22Rv1 (cell line): ENCODE results near the gene IGFBP7.

Source experiments
- H3K27ac ChIP-seq: fragments of 450-650 bp; 2 replicates; pipeline ENCODE4 v1.5.1; 2017
- CTCF ChIP-seq: fragments of 450-650 bp; IDR thresholded peaks from 2 replicates; pipeline ENCODE4 v1.5.1; 2017; ENCODE audit warnings: mild to moderate bottlenecking
- ZFX ChIP-seq: fragments of 450-650 bp; IDR thresholded peaks from 2 replicates; pipeline ENCODE4 v1.6.1; 2017; ENCODE audit warnings: antibody characterized with exemption, borderline replicate concordance

The IGFBP7 gene

GRCh38 chr4:57040510-57040909 is 69.7 kb downstream of the IGFBP7 start:
- no peak overlapping the region for H3K27ac ChIP-seq
- TF ChIP-seq CTCF (no peak), ZFX (no peak)

DNA sequence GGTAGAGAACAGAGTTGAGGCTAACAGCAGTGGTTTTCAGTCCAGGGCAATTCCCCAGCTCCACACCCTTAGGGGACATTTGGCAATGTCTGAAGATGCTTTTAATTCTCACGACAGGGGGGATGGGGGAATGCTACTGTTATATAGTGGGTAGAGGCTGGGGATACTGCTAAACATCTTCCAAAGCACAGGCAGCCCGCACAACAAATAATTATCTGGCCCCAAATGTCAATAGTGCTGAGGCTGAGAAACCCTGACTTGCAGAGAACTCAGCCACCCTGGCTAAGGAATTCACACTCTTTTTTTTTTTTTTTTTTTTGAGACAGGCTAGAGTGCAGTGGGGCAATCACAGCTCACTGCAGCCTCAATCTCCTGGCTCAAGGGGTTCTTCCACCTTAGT is 70.8 kb downstream of the IGFBP7 start:
- TF ChIP-seq ZFX: no peak
- no peak for TF ChIP-seq CTCF
- no peak overlapping the region for H3K27ac ChIP-seq

GRCh38 chr4:57037982-57038604 is 72.1 kb downstream of the IGFBP7 start:
- H3K27ac ChIP-seq: no peak overlapping the region
- TF ChIP-seq CTCF: peak; percentile 98
- no peak for TF ChIP-seq ZFX

GRCh38 chr4:57034520-57034919 is 75.7 kb downstream of the IGFBP7 start:
- TF ChIP-seq CTCF (no peak), ZFX (no peak)
- no peak overlapping the region for H3K27ac ChIP-seq

DNA sequence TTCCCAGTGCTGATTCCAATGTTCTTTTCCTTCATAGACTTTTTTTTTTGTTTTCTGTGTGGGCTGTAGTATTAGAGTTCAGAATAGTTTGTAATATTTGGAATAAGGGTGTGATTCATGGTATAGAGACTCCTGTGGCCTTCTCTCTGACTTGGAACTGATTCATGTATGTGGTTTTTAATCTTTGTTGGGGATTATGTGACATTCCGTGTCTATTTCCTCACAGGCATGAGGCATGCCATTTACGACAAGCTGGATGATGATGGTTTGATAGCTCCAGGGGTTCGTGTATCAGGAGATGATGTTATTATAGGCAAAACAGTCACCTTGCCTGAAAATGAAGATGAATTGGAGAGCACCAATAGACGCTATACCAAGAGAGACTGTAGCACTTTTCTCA is 87.1 kb downstream of the IGFBP7 start:
- no peak for TF ChIP-seq CTCF
- H3K27ac ChIP-seq: no peak overlapping the region

- TF ChIP-seq ZFX (no peak), CTCF (no peak)
- H3K27ac ChIP-seq: no peak overlapping the region
These were observed 89.6 kb downstream of the IGFBP7 start for GRCh38 chr4:57020467-57021101.

DNA sequence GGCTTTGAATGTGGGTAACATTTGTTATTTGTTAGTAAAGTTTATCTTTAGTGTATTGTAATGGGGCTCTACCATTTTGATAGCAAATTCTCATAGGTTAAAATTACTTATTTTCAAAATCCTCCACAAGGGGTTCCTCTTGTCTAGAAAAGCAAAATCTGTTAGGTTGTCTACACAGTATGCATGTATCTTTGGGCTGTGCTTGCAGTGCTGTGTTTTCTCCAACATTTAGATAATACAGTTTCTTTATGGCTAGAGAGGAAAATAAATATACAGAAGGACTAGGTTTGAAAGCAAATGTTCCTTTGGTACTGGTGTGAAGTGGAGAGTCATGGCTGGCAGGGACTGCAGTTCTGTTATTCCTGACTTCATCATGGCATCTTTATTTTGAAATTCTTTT is 91.2 kb downstream of the IGFBP7 start:
- TF ChIP-seq ZFX: no peak
- TF ChIP-seq CTCF: no peak
- no peak overlapping the region for H3K27ac ChIP-seq
